ENCODE measurements around the gene VIT. TPM values are rescaled to one million over a fixed set of nuclear protein-coding genes. Genes with fewer than 3 reads are reported as not detected.
A peak's percentile ranks its signal among the peaks of the same experiment; 100 is the strongest.

Gene VIT
- total RNA-seq, 6 experiments from 2014 or later: not detected

DNA sequence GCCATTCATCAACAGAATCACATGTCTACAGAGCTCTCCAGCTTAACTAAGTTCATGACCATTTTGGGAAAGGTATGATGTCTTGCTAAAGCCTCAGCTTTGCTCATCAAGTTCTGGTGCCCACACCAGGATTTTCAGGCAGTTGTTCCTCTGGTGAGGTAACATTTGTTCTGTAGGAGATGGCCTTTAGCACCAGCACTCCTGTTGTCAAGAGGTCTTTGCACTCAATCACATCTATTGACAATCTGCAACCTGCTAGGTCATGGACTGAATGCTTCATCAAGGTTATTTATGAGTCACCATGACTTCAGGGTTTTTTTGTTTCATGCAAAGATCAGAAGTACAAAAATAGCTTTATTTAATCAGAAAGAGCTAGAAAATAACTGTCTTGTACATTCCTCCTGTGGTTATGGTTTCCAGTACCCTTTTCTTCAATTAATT lies 36.6 kb upstream of the VIT start:
- Histone ChIP-seq H3K4me1 (no peaks in the 10 kb centered on the region), H3K27me3 (no peaks in the 10 kb centered on the region), H3K27ac (no peak overlapping the region), H3K9me3 (no peaks in the 10 kb centered on the region), H3K36me3 (no peaks in the 10 kb centered on the region), H3K4me3 (no peak overlapping the region)
- ATAC-seq: peak in 2 of 4 donors; percentile 44 to 75
- DNase-seq: no peak
- TF ChIP-seq, protein P1, sequence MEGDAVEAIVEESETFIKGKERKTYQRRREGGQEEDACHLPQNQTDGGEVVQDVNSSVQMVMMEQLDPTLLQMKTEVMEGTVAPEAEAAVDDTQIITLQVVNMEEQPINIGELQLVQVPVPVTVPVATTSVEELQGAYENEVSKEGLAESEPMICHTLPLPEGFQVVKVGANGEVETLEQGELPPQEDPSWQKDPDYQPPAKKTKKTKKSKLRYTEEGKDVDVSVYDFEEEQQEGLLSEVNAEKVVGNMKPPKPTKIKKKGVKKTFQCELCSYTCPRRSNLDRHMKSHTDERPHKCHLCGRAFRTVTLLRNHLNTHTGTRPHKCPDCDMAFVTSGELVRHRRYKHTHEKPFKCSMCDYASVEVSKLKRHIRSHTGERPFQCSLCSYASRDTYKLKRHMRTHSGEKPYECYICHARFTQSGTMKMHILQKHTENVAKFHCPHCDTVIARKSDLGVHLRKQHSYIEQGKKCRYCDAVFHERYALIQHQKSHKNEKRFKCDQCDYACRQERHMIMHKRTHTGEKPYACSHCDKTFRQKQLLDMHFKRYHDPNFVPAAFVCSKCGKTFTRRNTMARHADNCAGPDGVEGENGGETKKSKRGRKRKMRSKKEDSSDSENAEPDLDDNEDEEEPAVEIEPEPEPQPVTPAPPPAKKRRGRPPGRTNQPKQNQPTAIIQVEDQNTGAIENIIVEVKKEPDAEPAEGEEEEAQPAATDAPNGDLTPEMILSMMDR (IDR thresholded peaks at IDR 0.05): no peak
- TF ChIP-seq POLR2A (IDR thresholded peaks at IDR 0.05): no peak
- intact Hi-C loops (cut with DNase I): loop anchor here (10.0 kb wide), 2 partner anchors 305 to 315 kb away; partner anchors contain the start of gene CRIM1 (in 1 of the 2)

DNA sequence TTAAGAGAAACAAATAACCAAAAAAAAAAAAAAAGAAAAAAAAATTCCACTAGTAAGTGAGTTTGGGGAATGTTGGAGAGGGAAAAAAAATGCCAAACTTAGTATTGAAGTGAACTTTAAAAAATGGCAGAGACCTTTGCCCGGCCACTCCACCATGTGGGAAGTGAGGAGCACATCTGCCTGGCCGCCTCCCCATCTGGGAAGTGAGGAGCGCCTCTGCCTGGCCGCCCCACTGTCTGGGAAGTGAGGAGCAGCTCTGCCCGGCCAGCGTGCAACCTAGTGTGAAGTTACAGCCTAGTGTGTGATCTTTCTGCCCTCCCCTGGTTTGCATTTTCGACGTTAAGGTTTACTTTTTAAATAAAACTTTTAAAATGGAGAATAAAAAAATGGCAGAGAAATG lies 33.9 kb upstream of the VIT start:
- H3K4me1 ChIP-seq: no peaks in the 10 kb centered on the region
- peaks cover 0 to 4% of the 10 kb centered on the region in 2 donors for H3K27me3 ChIP-seq
- no peak overlapping the region for H3K4me3 ChIP-seq
- TF ChIP-seq POLR2A (IDR thresholded peaks at IDR 0.05): no peak
- TF ChIP-seq, protein P1 (IDR thresholded peaks at IDR 0.05): no peak
- 66% methylated on average over 7 of the region's 8 CpGs for WGBS (ENCODE audit: insufficient coverage, low coverage, low lambda C conversion rate, missing lambda C conversion rate)
- no peaks in the 10 kb centered on the region for H3K9me3 ChIP-seq
- ATAC-seq (no peak), DNase-seq (no peak)
- no peaks in the 10 kb centered on the region for H3K36me3 ChIP-seq
- intact Hi-C loops (cut with DNase I): loop anchor here in 1 of 2 donors (10.0 kb wide), 1 partner anchor 318 kb away; no protein-coding TSS in a partner anchor
- no peak overlapping the region for H3K27ac ChIP-seq

DNA sequence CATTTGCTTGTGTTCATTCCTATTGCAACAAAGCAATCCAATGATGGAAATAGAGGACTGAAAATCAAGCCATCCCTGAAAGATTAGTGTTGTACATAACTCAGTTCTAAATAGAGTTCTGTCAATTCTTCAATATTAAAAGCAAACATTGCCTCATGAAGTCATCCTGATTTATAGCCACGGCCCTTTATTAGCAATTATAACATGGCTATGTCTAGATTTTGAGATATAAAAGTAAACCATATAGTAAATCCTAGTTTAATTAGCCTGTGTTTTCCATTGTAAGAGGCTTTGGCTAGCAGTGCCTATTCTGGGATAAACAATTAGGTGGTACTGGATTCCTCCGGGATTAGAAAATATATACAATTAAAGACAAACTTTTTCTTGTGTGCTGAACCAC lies 33.2 kb upstream of the VIT start:
- 49% methylated on average over 2 of the region's 2 CpGs for WGBS (ENCODE audit: insufficient coverage, low coverage, low lambda C conversion rate, missing lambda C conversion rate)
- Histone ChIP-seq H3K27ac (no peak overlapping the region), H3K27me3 (peaks cover 0 to 4% of the 10 kb centered on the region in 2 donors), H3K4me1 (no peaks in the 10 kb centered on the region), H3K9me3 (no peaks in the 10 kb centered on the region), H3K36me3 (no peaks in the 10 kb centered on the region), H3K4me3 (no peak overlapping the region)
- ATAC-seq: no peak
- no peak for DNase-seq
- TF ChIP-seq, protein P1 (IDR thresholded peaks at IDR 0.05): no peak
- no peak for TF ChIP-seq POLR2A (IDR thresholded peaks at IDR 0.05)
- intact Hi-C loops (cut with DNase I): loop anchor here in 1 of 2 donors (10.0 kb wide), 1 partner anchor 318 kb away; no protein-coding TSS in a partner anchor

DNA sequence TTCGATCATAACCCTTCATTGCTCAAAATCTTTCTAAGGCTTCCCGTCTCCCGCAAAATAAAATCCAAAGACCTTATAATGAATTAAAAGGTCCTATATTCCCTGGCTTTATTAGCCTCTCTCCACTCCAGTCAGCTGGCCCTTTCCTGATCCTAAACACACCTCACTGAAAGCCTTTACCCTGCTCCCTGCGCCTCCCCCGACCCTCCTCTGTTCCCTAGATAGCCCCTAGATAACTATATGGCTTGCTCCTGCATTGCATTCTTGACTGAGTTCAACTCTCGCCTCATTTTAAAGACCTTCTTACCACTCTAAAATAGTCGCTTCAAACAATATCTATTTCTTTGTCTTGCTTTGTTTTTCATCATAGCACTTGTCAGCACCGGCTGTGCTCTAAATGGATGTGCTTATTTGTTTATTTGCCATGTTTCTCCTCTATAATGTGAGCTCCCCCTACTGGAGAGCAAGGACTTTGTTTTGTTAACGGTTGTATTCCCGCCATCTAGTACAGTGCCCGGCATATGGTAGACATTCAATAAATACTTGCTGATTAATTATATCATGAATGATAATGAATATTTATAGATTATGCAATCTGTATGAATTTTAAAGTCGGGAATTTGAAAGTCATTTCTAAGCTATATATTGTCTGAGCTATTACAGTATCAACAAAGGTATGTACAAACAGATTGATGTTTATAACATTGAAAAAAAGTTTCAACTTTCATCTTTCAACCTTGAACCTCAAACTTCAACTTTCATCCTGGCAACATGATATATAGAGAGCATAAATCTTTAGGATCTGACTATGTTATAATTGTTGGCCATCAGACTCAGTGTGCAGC lies 32.4 kb upstream of the VIT start:
- TF ChIP-seq, protein P1 (IDR thresholded peaks at IDR 0.05): peak; percentile 75 to 78 (median 77)
- no peak for TF ChIP-seq POLR2A (IDR thresholded peaks at IDR 0.05)
- WGBS (ENCODE audit: insufficient coverage, low coverage, low lambda C conversion rate, missing lambda C conversion rate): 31% methylated on average over 12 of the region's 12 CpGs
- Histone ChIP-seq H3K4me1 (no peaks in the 10 kb centered on the region), H3K27ac (no peak overlapping the region), H3K27me3 (peaks cover 0 to 4% of the 10 kb centered on the region in 2 donors), H3K4me3 (no peak overlapping the region), H3K9me3 (no peaks in the 10 kb centered on the region), H3K36me3 (no peaks in the 10 kb centered on the region)
- no peak for DNase-seq
- ATAC-seq: peak; percentile 88 to 94 (median 90)
- intact Hi-C loops (cut with DNase I): loop anchor here in 1 of 2 donors (10.0 kb wide), 1 partner anchor 319 kb away; no protein-coding TSS in a partner anchor
